ENCODE data around the gene ZAP70. TPM values are rescaled to one million over a fixed set of nuclear protein-coding genes. Genes with fewer than 3 reads are reported as not detected.
A peak's percentile ranks its signal among the peaks of the same experiment; 100 is the strongest.
"Not testable (repeated sequence)": the region's sequence is repeated elsewhere in the genome, so short reads cannot be mapped to it uniquely, and the experiment has no call there.

ZAP70 gene
- polyA plus RNA-seq, 3 donors from 2014 or later, result 219 to 329 (median 246) TPM

- Mint-ChIP-seq H3K36me3 (peaks cover 0 to 5% (median 0%) of the 10 kb centered on the region in 3 donors), H3K9me3 (no peaks in the 10 kb centered on the region), H3K4me3 (no peak overlapping the region), H3K27me3 (ENCODE audit: low read depth in 3 of 3) (peaks cover 0 to 6% (median 3%) of the 10 kb centered on the region in 3 donors), H3K27ac (no peak overlapping the region), H3K4me1 (no peaks in the 10 kb centered on the region)
- no peak for DNase-seq
Measured at GRCh38 chr2:97678298-97678697, 35.1 kb upstream of the ZAP70 start.

GRCh38 chr2:97687235-97687634 lies 26.1 kb upstream of the ZAP70 start:
- not testable (repeated sequence) for H3K36me3 Mint-ChIP-seq; H3K9me3 Mint-ChIP-seq; H3K4me3 Mint-ChIP-seq; H3K27ac Mint-ChIP-seq; H3K27me3 Mint-ChIP-seq (ENCODE audit: low read depth in 3 of 3); H3K4me1 Mint-ChIP-seq
- DNase-seq, result peak in 2 of 3 donors; percentile 15 to 17

GRCh38 chr2:97688062-97688827 lies 25.1 kb upstream of the ZAP70 start:
- no peak for DNase-seq
- H3K9me3 Mint-ChIP-seq, result no peaks in the 10 kb centered on the region
- H3K36me3 Mint-ChIP-seq, result no peaks in the 10 kb centered on the region
- peaks cover 0 to 5% (median 0%) of the 10 kb centered on the region in 3 donors for H3K27me3 Mint-ChIP-seq (ENCODE audit: low read depth in 3 of 3)
- H3K27ac Mint-ChIP-seq, result no peak overlapping the region
- H3K4me3 Mint-ChIP-seq, result no peak overlapping the region
- H3K4me1 Mint-ChIP-seq, result no peaks in the 10 kb centered on the region

- no peaks in the 10 kb centered on the region for H3K36me3 Mint-ChIP-seq
- H3K9me3 Mint-ChIP-seq, result no peaks in the 10 kb centered on the region
- H3K4me1 Mint-ChIP-seq, result no peaks in the 10 kb centered on the region
- no peak for DNase-seq
- H3K4me3 Mint-ChIP-seq, result no peak overlapping the region
- no peak overlapping the region for H3K27ac Mint-ChIP-seq
- peaks cover 0 to 9% (median 0%) of the 10 kb centered on the region in 3 donors for H3K27me3 Mint-ChIP-seq (ENCODE audit: low read depth in 3 of 3)
Measured at GRCh38 chr2:97691166-97691565, 22.2 kb upstream of the ZAP70 start.

GRCh38 chr2:97693476-97693875 lies 19.9 kb upstream of the ZAP70 start:
- Mint-ChIP-seq H3K36me3 (no peaks in the 10 kb centered on the region), H3K27ac (no peak overlapping the region), H3K9me3 (no peaks in the 10 kb centered on the region), H3K4me3 (no peak overlapping the region), H3K4me1 (peaks cover 4 to 6% of the 10 kb centered on the region in 2 donors), H3K27me3 (ENCODE audit: low read depth in 3 of 3) (peaks cover 0 to 5% (median 0%) of the 10 kb centered on the region in 3 donors)
- DNase-seq, result no peak

- H3K36me3 Mint-ChIP-seq, result no peaks in the 10 kb centered on the region
- no peaks in the 10 kb centered on the region for H3K9me3 Mint-ChIP-seq
- no peak for DNase-seq
- H3K4me3 Mint-ChIP-seq, result no peak overlapping the region
- H3K27ac Mint-ChIP-seq, result no peak overlapping the region
- peaks cover 6 to 9% of the 10 kb centered on the region in 2 donors for H3K4me1 Mint-ChIP-seq
- H3K27me3 Mint-ChIP-seq (ENCODE audit: low read depth in 3 of 3), result peaks cover 0 to 5% (median 2%) of the 10 kb centered on the region in 3 donors
Measured at GRCh38 chr2:97695744-97696143, 17.6 kb upstream of the ZAP70 start.

GRCh38 chr2:97697252-97698235 lies 15.8 kb upstream of the ZAP70 start:
- Mint-ChIP-seq H3K27ac (no peak overlapping the region), H3K4me3 (peak overlapping the region in 2 of 5 donors; percentile 3 to 5), H3K9me3 (no peaks in the 10 kb centered on the region), H3K27me3 (ENCODE audit: low read depth in 3 of 3) (peaks cover 0 to 4% (median 3%) of the 10 kb centered on the region in 3 donors), H3K4me1 (peaks cover 6 to 11% of the 10 kb centered on the region in 2 donors), H3K36me3 (no peaks in the 10 kb centered on the region)
- DNase-seq, result peak; percentile 82 to 86 (median 83)

GRCh38 chr2:97698530-97698929 lies 14.8 kb upstream of the ZAP70 start:
- no peak overlapping the region for H3K27ac Mint-ChIP-seq
- H3K4me1 Mint-ChIP-seq, result peaks cover 6 to 11% of the 10 kb centered on the region in 2 donors

GRCh38 chr2:97699765-97700444 lies 13.5 kb upstream of the ZAP70 start:
- peak; percentile 52 to 64 (median 56) for DNase-seq
- Mint-ChIP-seq H3K36me3 (no peaks in the 10 kb centered on the region), H3K4me3 (no peak overlapping the region), H3K27ac (no peak overlapping the region), H3K9me3 (no peaks in the 10 kb centered on the region), H3K4me1 (peaks cover 6 to 11% of the 10 kb centered on the region in 2 donors), H3K27me3 (ENCODE audit: low read depth in 3 of 3) (peaks cover 0 to 4% (median 0%) of the 10 kb centered on the region in 3 donors)

More at GRCh38 chr2:97698530-97698929, 14.8 kb upstream of the ZAP70 start:
- H3K27me3 Mint-ChIP-seq (ENCODE audit: low read depth in 3 of 3), result peaks cover 0 to 4% (median 3%) of the 10 kb centered on the region in 3 donors
- no peaks in the 10 kb centered on the region for H3K36me3 Mint-ChIP-seq
- H3K4me3 Mint-ChIP-seq, result no peak overlapping the region
- DNase-seq, result no peak
- H3K9me3 Mint-ChIP-seq, result no peaks in the 10 kb centered on the region

GRCh38 chr2:97701186-97701585 lies 12.2 kb upstream of the ZAP70 start:
- no peaks in the 10 kb centered on the region for H3K9me3 Mint-ChIP-seq
- no peak overlapping the region for H3K27ac Mint-ChIP-seq
- peaks cover 0 to 4% (median 0%) of the 10 kb centered on the region in 3 donors for H3K27me3 Mint-ChIP-seq (ENCODE audit: low read depth in 3 of 3)
- H3K4me1 Mint-ChIP-seq, result peaks cover 6 to 11% of the 10 kb centered on the region in 2 donors
- H3K4me3 Mint-ChIP-seq, result no peak overlapping the region
- no peak for DNase-seq
- no peaks in the 10 kb centered on the region for H3K36me3 Mint-ChIP-seq

GRCh38 chr2:97701851-97702465 lies 11.4 kb upstream of the ZAP70 start:
- no peak for DNase-seq
- Mint-ChIP-seq H3K27me3 (ENCODE audit: low read depth in 3 of 3) (peaks cover 0 to 4% (median 0%) of the 10 kb centered on the region in 3 donors), H3K4me1 (peaks cover 5 to 10% of the 10 kb centered on the region in 2 donors), H3K4me3 (no peak overlapping the region), H3K36me3 (no peaks in the 10 kb centered on the region), H3K27ac (no peak overlapping the region), H3K9me3 (no peaks in the 10 kb centered on the region)

- Mint-ChIP-seq H3K36me3 (no peaks in the 10 kb centered on the region), H3K27ac (no peak overlapping the region), H3K27me3 (ENCODE audit: low read depth in 3 of 3) (peaks cover 0 to 4% (median 0%) of the 10 kb centered on the region in 3 donors), H3K9me3 (no peaks in the 10 kb centered on the region), H3K4me3 (no peak overlapping the region), H3K4me1 (peaks cover 0 to 7% of the 10 kb centered on the region in 2 donors)
- DNase-seq, result no peak
Measured at GRCh38 chr2:97702731-97703470, 10.5 kb upstream of the ZAP70 start.
